Brain microvascular endothelial cell (primary cell): ENCODE results near the gene MAP2K6.

ENCODE experiments used
- DNase-seq: peaks from one replicate; pipeline ENCODE4 v3.0.0-alpha.2; 2020
- H3K27ac ChIP-seq: fragments of 250-450 bp; sonication (Bioruptor Pico); 2 replicates; pipeline ENCODE4 v1.5.1; 2020; ENCODE audit warnings: mild to moderate bottlenecking, moderate library complexity
- H3K27me3 ChIP-seq: fragments of 250-450 bp; sonication (Bioruptor Pico); replicated peaks from 2 replicates; pipeline ENCODE4 v1.5.1; 2020; ENCODE audit warnings: mild to moderate bottlenecking
- H3K36me3 ChIP-seq: fragments of 250-450 bp; sonication (Bioruptor Pico); replicated peaks from 2 replicates; pipeline ENCODE4 v1.5.1; 2020; ENCODE audit warnings: mild to moderate bottlenecking
- H3K4me3 ChIP-seq: 2 replicates; pipeline ENCODE4 v1.5.1; 2011; ENCODE audit warnings: low read depth, mild to moderate bottlenecking, control low read depth, low read length, moderate library complexity
- CTCF ChIP-seq: IDR thresholded peaks from 2 replicates; pipeline ENCODE4 v1.5.1; 2011; ENCODE audit warnings: low read depth, mild to moderate bottlenecking, moderate library complexity, low read length, control low read depth, inconsistent platforms; ENCODE audit errors: missing control alignments
- in situ Hi-C: cut with HindIII; loops from 2 replicates; pipeline ENCODE4 v1.10.0; 2017; ENCODE audit warnings: low sequenced_read_pairs, low pct_ligation_motif_present

Gene MAP2K6

GRCh38 chr17:69414408-69415274, at the start of gene MAP2K6:
MAP2K6 (plus strand) TSS chr17:69414697; CDS start chr17:69414985, 288 bp downstream.
- no peaks in the 10 kb centered on the region for H3K27me3 ChIP-seq
- H3K36me3 ChIP-seq, result no peaks in the 10 kb centered on the region
- H3K4me3 ChIP-seq, result peak within 1 kb of the TSS; percentile 65
- no peak within 1 kb of the TSS for H3K27ac ChIP-seq
- TF ChIP-seq CTCF, result no peak
- DNase-seq, result peak; percentile 72
- in situ Hi-C loops, result no loop called here

DNA sequence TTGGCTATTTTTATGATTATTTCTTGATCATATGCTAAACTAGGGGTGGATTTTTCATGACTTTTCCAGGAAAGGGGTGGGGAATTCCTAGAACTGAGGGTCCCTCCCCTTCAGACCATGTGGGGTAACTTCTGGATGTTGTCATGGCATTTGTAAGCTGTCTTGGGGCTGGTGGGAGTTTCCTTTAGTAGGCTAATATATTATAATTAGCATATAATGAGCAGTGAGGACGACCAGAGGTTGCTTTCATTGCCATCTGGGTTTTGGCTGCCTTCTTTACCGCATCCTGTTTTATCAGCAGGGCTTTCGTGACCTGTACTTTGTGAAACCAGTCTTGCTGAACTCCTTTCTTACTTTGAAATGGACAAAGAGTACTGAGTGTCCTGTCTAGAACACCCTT, 47.2 kb upstream of the MAP2K6 start:
- H3K4me3 ChIP-seq, result no peak overlapping the region
- in situ Hi-C loops, result no loop called here
- H3K36me3 ChIP-seq, result no peaks in the 10 kb centered on the region
- DNase-seq, result no peak
- TF ChIP-seq CTCF, result no peak
- H3K27ac ChIP-seq, result no peak overlapping the region
- H3K27me3 ChIP-seq, result no peaks in the 10 kb centered on the region

- DNase-seq, result no peak
- no peak overlapping the region for H3K27ac ChIP-seq
- in situ Hi-C loops, result no loop called here
- TF ChIP-seq CTCF, result no peak
- H3K27me3 ChIP-seq, result no peaks in the 10 kb centered on the region
- H3K4me3 ChIP-seq, result no peak overlapping the region
- no peaks in the 10 kb centered on the region for H3K36me3 ChIP-seq
Measured at GRCh38 chr17:69373069-69373468, 41.4 kb upstream of the MAP2K6 start.

DNA sequence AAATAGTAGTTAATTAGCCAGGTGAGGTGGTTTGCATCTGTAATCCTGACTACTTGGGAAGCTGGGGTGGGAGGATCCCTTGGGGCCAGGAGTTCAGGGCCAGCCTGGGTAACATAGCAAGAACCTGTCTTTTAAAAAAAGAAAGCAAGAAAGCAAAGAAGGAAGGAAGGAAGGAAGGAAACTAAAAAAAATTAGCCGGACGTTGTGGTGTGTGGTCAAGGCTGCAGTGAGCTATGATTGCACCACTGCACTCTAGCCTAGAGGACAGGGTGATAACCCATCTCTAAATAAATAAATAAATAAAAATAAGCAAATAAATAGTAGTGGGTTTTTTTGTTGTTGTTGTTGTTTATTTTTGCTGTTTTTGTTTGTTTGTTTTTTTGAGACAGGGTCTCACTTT, 39.3 kb upstream of the MAP2K6 start:
- no peak for DNase-seq
- Histone ChIP-seq H3K36me3 (no peaks in the 10 kb centered on the region), H3K4me3 (no peak overlapping the region), H3K27me3 (no peaks in the 10 kb centered on the region), H3K27ac (no peak overlapping the region)
- TF ChIP-seq CTCF, result no peak
- in situ Hi-C loops, result no loop called here

- TF ChIP-seq CTCF, result no peak
- H3K4me3 ChIP-seq, result no peak overlapping the region
- no peaks in the 10 kb centered on the region for H3K36me3 ChIP-seq
- no peak for DNase-seq
- no peaks in the 10 kb centered on the region for H3K27me3 ChIP-seq
- in situ Hi-C loops, result no loop called here
- no peak overlapping the region for H3K27ac ChIP-seq
Measured at GRCh38 chr17:69388822-69389442, 25.6 kb upstream of the MAP2K6 start.
